GM18909 (cell line): ENCODE measurements around the gene UPF1.

ENCODE experiments used
- ATAC-seq: cut with Tn5 transposase; IDR thresholded peaks from one replicate; pipeline ENCODE4 v1.9.1; 2021; ENCODE audit warnings: mild to moderate bottlenecking; ENCODE audit not compliant: unreplicated experiment, poor library complexity

Gene UPF1

DNA sequence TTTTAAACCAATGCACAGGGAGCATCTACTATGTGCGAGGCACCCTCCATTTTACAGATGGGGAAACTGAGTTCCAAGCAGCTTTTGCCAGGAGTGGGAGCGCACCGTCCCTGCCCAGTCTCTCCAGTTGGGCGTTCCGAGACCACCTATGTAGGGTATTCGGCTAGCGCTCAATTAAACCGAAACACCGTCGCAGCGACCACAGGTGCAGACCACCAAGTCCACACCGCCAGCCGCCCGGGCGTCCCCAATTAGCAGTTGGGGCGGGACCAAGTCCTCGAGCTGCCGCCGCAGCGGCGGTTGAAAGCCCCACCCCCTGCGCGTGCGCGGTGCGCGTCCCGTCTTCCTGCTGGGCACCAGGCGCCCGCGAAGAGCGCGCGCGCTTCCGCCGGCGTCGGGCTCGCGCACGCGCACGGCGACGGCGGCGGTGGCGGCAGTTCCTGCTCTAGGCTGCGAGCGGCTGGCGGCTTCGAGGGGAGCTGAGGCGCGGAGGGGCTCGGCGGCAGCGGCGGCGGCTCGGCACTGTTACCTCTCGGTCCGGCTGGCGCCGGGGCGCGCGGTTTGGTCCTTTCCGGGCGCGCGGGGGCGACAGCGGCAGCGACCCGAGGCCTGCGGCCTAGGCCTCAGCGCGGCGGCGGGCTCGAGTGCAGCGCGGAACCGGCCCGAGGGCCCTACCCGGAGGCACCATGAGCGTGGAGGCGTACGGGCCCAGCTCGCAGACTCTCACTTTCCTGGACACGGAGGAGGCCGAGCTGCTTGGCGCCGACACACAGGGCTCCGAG is at the start of gene UPF1:
Gene UPF1, plus strand, starts transcription at position 436 of the 782 bp plus-strand sequence. Its CDS starts 251 bp downstream, at position 687.
- peak; percentile 72 for ATAC-seq

DNA sequence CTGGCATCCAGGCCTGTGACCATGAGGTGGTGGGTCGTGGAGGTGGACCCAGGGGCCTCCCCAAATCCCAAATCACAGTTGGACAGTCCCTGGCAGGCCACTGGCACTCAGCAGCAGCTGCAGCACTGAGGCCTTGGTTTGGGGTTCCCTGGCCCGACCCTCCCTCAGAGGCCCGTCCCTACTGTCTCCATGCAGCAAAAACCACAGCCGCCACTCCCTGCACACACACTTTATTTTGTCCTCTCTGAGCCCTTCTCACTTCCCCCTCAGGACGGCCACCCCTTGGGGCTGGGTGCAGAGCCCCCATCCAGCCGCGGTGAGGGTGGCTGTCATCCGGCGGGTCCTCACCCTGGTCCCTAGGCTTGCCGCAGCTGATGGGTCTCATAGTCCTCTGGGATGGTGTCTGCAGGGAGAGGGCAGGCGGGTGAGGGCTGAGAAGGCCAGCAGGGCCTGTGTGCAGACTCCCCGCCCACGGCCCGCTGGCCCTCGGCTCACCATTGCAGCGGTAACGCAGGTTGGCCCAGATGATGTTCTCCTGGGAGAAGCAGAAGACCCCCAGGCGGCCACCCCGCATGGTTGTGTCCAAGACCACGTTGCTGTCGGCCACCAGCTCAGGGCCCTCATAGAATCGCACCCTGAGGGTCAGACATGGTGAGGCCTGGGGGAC is 49.1 kb upstream of the UPF1 start:
- no peak for ATAC-seq

DNA sequence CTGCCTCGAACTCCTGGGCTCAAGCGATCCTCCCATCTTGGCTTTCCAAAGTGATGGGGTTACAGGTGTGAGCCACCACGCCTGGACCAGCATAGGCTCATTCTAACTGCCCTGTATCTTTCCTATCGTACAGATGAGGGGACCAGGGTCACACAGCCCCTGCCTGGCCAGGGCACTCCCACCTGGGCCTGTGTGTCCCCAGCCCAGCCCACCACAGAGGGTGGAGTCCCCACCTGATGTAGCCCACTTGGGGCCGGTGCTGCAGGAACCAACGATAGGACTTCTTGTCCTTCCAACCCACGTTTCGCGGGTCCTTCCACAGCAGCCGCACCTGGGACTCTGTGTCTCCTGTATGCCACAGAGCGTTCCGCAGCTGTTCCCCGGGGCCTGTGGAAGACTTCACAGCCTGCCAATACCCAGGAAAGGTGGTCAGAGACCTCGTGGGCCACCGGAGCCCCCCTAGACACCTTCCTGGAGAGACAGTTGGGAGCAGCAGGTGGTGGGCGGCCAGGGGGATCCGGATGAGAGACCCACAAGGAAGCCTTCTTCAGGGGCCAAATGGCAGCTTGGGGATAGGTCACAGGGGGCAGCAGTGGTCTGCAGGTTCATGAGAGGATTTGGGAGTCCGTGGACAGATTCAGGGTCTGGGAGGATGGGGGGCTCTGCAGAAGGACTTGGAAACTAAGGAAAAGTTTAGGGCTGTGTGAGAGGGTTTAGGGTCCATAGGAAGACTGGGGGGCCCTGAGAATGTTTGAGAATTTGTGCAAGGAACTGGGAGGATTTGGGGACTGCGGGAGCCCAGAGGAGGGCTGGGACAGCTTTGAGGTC is 47.6 kb upstream of the UPF1 start:
- ATAC-seq: no peak

DNA sequence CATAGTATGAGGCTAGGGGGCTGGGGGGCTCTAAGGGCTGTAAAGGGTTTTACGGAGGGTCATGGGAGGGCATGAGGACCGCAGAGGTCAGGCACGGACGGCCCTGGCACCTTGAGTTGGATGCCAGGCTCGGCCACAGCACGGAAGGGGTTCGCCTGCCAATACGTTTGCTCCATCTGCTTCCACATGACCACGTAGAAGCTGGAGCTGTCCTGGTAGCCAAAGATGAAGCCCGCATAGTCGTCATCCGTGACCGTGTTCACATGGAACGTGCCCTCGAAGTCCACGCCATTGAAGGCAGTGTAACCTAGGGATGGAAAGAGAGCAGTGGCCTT is 47.0 kb upstream of the UPF1 start:
- ATAC-seq: no peak

DNA sequence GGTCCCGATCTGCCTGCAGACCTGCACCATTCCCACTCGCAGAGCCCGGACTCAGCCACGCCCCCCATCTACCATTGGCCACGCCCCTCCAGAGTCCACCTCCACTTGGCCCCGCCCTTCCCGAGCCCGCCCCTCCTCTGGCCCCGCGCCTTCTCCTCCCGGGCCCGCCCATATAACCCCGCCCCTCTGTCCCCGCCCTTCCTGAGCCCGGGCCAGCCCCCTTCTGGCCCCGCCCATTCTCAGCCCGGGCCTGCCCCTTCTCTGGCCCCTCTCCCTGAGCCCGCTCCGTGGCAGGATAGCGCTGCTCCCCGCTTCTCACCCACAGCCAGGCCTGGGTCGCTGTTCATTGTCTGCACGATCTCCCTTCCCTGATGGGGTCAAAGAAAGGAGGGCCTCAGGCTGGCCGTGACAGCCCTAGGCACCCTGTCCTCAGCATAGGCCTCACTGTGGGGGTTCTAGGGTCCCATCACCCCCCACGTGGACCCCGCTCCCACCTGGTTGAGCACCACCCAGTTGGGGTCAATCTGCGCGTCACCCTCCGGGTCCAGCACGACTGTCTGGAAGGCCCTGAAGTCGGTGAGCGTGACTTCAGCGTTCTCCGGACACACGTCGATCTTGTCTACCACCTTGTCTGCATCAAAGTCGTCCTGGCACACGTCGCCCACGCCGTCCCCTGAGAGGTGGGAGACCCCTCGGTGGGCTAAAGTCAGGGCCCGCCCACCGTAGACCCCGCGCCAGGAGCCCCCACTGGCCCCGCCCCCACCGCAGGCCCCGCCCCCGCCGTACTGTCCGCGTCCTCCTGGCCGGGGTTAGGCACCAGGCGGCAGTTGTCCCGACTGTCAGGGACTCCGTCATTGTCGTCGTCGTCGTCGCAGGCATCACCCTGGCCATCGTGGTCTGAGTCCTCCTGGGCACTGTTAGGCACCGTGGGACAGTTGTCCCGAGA is 46.3 kb upstream of the UPF1 start:
- ATAC-seq: no peak

DNA sequence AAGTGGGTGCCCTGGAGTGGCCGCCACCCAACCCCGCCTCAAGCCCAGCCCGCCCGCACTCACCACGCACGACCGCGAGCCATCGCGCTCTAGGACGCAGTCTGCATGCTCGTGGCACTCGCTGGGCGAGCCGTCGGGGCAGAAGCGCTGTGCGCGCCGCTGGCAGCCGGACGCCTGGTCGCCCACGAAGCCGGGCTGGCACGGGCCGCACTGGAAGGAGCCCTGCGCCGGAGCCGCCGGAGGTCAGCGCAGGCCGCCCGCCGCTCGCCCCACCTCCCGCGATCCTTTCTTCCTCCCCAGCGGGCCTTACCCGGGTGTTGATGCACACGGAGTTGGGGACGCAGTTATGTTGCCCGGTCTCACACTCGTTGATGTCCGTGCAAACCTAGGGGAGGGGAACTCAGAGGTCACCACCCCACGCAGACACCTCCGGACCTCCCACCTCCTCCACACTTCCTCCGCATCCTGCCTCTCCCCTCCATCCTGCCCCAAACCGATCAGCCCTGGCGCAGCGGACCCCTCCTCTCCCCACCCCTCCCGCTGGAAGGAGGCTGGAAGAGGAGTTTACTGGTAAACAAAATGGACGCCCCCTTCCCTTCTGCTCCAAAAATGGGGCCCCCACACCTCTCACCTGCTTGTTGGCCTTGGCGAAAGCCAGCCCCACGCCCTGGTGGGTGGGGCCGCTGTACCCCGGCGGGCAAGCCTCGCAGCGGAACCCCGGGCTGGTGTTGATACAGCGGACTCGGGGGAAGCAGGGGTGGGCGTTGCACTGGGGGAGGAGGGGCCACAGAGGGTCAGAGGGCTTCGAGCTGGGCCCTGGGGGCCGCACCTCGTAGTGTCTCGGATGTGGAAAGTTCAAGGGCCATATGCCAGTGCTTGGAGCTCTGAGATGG is 43.0 kb upstream of the UPF1 start:
- ATAC-seq: no peak

DNA sequence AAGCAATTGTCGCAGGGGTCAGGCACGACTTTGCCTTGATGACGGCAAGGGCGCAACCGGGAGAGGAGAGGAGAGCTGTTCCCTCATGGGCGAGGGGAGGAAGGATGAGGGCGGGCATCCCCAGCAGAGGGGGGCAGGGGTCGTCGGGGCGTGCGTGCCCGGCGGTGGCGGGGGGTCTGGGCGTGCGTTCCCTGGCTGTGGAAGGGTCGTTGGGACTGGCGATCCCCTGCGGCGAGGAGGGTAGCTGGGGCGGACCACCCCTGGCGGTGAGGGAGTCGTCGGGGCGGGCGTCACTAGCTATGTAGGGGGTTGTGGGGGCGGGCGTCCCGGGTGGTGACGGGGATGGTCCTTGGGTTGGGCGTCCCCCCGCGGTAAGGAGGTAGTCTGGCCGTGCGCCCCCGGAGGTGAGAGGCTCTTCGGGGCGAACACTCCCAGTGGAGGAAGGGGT is 42.3 kb upstream of the UPF1 start:
- ATAC-seq: no peak

DNA sequence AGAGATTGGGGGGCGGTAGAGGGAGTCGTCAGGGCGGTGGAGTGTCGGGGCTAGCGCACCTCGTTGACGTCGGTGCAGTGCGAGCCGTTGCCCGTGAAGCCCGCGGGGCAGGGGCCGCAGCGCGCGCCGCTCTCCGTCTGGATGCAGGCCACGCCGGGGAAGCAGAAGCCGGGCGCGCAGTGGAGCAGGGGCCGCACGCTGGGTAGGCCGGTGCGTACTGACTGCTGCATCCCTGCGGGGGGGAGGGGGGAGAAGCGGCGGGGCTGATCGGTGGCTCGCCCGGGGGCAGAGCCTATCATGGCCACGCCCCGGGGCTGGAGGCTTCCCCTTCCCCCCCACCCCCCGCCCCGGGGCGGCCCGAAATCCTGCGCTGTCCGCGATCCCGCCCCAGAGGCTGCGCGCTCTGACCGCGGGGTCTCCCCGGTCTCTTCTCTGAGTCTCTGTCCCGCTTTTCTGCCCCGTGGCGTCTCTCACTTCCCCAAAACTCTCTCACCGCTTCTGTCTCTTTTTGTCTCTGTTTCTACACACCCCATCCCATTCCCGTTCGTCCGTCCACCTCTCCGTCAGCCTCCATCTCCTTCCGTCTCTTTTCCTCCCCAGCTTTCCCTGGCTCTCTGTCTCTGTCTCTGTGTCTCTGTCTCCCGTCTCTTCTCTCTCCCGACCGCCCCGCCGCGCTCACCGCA is 41.7 kb upstream of the UPF1 start:
- no peak for ATAC-seq

DNA sequence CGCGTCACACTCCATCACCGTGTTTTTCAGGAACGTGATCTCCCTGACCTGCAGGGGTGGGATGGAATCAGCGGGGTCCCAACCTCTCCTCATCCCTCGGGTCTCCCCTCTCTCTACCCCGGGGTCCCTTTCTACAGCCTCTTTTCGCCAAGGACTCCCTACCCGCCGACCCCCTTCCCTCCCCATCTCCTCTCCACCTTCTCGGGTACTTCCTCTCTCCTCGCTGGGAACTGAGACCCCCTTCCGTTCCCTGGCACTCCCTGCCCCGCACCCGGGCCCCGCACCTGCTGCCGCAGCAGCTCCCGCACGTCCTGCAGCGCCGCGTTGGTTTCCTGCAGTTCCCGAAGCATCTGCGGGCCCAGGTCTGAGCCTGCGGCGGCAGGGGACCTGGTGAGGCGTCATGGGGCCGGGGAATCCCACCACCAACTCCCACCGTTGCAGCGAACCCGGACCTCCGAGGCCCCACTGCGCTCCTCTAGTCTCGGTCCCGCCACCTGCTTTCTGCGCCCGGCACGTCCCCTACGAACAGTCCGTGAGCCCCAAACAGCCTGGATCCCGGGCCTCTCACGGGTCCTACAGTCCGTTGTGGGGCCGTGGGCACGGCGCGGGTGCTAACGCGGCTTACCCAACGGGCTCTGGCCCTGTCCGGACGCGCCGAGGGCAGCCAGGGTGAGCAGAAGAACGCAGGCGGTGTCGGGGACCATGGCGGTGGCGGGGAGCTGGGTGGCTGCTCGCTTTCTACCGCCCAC is 41.0 kb upstream of the UPF1 start, which contains the start of gene COMP:
Gene COMP, minus strand, starts transcription at position 740 of the 749 bp plus-strand sequence. Its CDS starts 36 bp downstream, at position 704.
- no peak for ATAC-seq

DNA sequence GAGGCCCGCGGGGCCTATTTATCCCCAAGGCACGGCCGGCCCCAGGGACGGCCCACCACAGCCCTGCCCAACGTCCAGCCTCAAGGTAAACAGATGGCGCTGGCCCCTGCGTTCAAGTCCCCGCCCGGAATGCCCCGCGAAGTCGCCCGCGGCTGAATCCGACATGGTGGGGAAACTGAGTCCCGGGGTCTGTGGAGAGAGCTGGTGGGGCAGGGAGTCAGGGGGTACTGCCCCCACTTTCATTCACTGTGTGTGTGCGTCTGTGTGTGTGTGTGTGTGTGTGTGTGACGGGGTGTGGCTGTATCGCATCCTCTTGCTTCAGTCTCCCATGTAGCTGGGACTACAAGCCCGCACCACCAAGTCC is 40.5 kb upstream of the UPF1 start:
- ATAC-seq: no peak

DNA sequence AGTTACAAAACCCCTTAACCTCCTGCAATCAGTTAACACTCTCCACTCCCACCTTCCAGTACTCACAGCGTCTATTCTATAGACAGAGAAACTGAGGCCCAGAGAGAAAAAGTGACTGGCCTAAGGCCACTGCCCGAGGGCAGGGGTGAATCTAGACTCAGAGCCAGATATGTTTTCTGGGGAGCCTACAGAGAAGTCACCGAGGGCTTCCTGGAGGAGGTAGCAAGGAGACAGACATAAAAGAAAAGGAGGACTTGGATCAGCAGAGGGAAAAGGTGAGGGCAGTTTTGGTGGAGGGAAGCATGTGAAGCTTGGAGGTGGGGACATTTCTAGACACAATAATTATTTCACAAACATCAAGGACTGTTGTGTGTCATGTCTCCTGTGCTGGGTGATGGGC is 39.1 kb upstream of the UPF1 start:
- ATAC-seq: no peak

DNA sequence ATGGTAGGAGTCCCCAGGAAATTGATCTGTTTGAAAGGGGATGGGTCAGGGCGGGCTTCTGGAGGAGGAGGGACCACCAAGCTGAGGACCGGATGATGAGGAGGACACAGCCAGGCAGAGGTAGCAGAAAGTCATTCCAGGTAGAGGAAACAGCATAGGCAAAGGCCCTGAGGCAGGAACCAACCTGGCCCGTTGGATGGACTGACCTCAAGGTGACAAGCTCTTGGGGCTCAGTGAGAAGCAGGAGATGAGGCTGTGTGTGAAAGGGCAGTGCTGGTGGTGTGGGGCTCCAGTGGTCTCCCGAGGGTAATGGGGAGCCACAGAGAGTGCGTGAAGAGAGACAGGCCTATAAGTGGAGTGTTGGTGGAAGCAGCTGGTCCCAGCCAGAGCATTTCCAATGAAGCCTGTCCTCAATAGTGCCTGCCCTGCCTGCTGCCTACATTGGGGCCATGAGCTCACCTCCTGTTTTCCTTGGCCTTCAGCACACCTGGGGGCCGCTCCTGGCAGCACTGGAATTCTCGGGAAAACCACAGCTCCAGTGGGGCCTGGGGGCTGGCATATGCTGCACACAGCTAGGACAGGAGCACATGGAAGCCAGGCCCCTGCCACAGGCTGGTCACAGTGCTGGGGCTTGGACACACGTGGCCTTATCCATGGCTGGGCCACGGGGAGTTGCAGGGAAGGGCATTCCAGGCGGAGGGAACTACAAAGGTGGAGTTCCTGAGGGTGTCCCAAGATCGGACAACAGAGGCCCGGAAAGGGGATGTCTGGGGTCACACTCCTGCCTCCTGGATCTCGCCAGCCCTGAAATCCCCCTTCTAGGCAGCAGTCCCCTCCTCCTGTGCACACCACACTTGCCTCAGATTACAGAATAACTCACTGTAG is 38.4 kb upstream of the UPF1 start:
- ATAC-seq: no peak

DNA sequence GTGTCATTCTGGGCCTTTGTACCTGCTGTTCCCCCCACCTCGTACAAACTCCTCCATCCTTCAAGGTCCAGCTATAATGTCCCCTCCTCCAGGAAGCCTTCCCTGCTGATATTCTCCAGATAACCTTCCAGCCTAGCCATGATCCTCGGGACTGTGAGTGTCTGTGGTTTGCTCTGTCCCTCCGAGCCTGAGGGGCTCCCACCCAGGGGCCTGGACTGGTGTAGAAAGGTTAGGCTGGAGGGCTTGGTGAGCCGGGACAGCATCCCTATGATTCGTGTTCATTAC is 37.8 kb upstream of the UPF1 start:
- ATAC-seq: no peak

DNA sequence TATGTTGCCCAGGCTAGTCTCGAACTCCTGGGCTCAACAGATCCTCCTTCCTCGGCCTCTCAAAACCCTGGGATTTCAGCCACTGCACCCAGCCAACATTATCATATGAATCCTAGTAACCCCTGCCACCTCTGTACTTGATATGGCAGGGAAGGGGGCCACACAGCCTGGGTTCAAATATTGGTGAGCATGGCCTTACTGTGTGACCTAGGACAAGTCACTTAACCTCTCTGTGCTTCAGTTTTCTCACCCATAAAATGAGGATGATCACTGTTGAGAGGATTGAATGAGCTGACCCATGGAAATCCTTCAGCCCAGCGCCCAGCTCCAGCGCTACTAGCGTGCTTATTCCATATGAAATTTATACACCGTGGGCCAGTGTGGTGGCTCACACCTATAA is 37.1 kb upstream of the UPF1 start:
- ATAC-seq: no peak

DNA sequence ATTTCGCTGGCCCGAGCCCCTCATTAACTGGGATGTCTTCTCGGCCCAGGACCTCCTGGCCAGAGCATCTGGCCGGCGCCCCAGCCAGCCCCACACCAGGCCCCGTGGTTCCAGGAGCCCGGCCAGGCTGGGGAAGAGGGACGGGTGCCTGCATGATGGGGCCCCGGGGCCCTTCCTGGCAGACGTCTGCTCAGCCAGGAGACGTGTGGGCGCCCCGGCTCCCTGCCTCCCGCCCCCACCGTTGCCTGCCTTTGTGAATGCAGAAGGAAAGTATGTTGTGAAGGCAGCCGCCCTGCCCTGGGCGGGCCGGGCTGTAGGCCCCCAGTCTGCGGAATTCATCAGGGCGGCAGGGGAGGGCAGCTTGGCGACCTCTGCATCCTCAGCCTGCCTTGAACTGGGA is 36.2 kb upstream of the UPF1 start:
- no peak for ATAC-seq

DNA sequence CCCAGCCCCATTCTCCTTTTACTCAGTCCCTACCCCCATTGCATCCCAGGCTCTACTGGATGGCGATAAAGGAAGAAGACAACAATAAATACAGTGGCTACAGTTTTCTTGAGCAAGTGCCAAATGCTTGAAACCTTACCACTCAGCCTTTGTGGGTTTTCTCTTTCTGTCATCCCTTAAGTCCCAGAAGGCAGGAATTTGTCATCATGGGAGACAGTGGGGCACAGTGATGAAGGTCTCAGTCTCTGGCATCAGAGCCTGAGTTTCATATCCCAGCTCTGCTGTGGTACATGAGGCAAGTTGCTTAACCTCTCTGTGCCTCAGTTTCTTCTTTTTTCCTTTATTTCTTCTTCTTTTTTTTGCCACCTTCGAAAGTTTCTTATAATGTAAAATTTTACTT is 35.5 kb upstream of the UPF1 start:
- ATAC-seq: no peak
